HUES48 (cell line): ENCODE measurements around the gene ZNF438.
"Not testable (repeated sequence)": the region's sequence is repeated elsewhere in the genome, so short reads cannot be mapped to it uniquely, and the experiment has no call there.

Experiments used
- H3K27ac ChIP-seq: one replicate; pipeline ENCODE4 v1.7.0; 2013; ENCODE audit warnings: low read depth, low read length, inconsistent platforms
- H3K27me3 ChIP-seq: 2 replicates; pipeline ENCODE4 v1.6.1; 2013; ENCODE audit warnings: mild to moderate bottlenecking, low read length; ENCODE audit not compliant: control insufficient read depth, insufficient read depth
- H3K36me3 ChIP-seq: 2 replicates; pipeline ENCODE4 v1.6.1; 2013; ENCODE audit warnings: low read length; ENCODE audit not compliant: control insufficient read depth, insufficient read depth
- H3K4me1 ChIP-seq: 2 replicates; pipeline ENCODE4 v1.6.1; 2013; ENCODE audit warnings: mild to moderate bottlenecking, low read length; ENCODE audit not compliant: control insufficient read depth, insufficient read depth
- H3K4me3 ChIP-seq: 2 replicates; pipeline ENCODE4 v1.5.1; 2013; ENCODE audit warnings: mild to moderate bottlenecking, low read depth, low read length
- H3K9ac ChIP-seq: 2 replicates; pipeline ENCODE4 v1.6.1; 2013; ENCODE audit warnings: mild to moderate bottlenecking, low read depth, low read length, moderate library complexity
- H3K9me3 ChIP-seq: 2 replicates; pipeline ENCODE4 v1.6.1; 2013; ENCODE audit warnings: low read length; ENCODE audit not compliant: control insufficient read depth, insufficient read depth

The ZNF438 gene

GRCh38 chr10:30970760-30971460, 60.8 kb downstream of the ZNF438 start:
- H3K27ac ChIP-seq = no peak overlapping the region
- H3K9me3 ChIP-seq = no peaks in the 10 kb centered on the region
- H3K27me3 ChIP-seq = no peaks in the 10 kb centered on the region
- H3K9ac ChIP-seq = no peak overlapping the region
- no peak overlapping the region for H3K4me3 ChIP-seq
- no peaks in the 10 kb centered on the region for H3K4me1 ChIP-seq
- H3K36me3 ChIP-seq = no peaks in the 10 kb centered on the region

- no peaks in the 10 kb centered on the region for H3K27me3 ChIP-seq
- H3K4me1 ChIP-seq = no peaks in the 10 kb centered on the region
- no peak overlapping the region for H3K9ac ChIP-seq
- no peak overlapping the region for H3K4me3 ChIP-seq
- no peaks in the 10 kb centered on the region for H3K9me3 ChIP-seq
- H3K27ac ChIP-seq = no peak overlapping the region
- H3K36me3 ChIP-seq = no peaks in the 10 kb centered on the region
Measured at GRCh38 chr10:30968711-30969110, 63.0 kb downstream of the ZNF438 start.

- no peaks in the 10 kb centered on the region for H3K27me3 ChIP-seq
Measured at GRCh38 chr10:30967650-30968410, 63.8 kb downstream of the ZNF438 start.

GRCh38 chr10:30963992-30964930, 67.4 kb downstream of the ZNF438 start:
- Histone ChIP-seq H3K27ac (no peak overlapping the region), H3K9me3 (no peaks in the 10 kb centered on the region), H3K27me3 (no peaks in the 10 kb centered on the region), H3K9ac (no peak overlapping the region), H3K4me1 (no peaks in the 10 kb centered on the region), H3K36me3 (no peaks in the 10 kb centered on the region), H3K4me3 (no peak overlapping the region)

More at GRCh38 chr10:30967650-30968410, 63.8 kb downstream of the ZNF438 start:
- Histone ChIP-seq H3K27ac (no peak overlapping the region), H3K4me1 (no peaks in the 10 kb centered on the region), H3K9ac (no peak overlapping the region), H3K4me3 (no peak overlapping the region), H3K9me3 (no peaks in the 10 kb centered on the region), H3K36me3 (no peaks in the 10 kb centered on the region)

DNA sequence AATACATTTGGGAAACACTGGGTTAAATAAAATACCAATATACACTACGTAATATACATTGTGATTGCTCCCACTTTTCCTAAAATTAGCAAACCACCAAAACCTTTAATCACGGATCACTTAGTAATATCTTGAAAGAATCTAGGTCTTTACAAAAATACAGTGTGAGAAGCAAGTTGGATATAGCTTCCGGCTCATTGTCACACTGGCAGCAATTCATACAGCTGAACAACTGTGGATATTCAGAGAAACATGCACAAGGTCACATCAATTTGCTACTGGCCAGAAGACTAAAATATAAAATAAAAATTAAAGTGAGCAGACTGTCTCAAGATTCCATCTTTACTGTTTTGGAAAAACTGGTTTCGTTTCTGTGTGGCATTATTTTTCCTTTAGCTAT, 69.1 kb downstream of the ZNF438 start:
- H3K36me3 ChIP-seq = no peaks in the 10 kb centered on the region
- H3K9ac ChIP-seq = no peak overlapping the region
- H3K27ac ChIP-seq = no peak overlapping the region
- H3K9me3 ChIP-seq = no peaks in the 10 kb centered on the region
- H3K4me1 ChIP-seq = no peaks in the 10 kb centered on the region
- H3K27me3 ChIP-seq = no peaks in the 10 kb centered on the region
- no peak overlapping the region for H3K4me3 ChIP-seq

DNA sequence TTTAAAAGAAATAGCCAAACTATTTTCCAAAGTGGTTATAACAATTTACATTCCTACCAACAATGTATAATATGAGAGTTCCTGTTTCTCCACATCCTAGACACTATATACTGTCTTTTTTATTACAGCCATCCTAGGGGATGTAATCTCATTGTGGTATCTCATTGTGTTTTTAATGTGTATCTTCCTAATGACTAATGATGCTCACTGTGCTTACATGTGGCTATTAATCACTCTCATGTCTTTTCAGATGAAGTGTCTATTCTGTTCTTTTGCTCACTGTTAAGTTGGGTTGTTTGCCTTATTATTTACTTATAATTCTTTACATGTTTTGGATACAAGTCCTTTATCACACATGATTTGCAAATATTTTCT, 71.8 kb downstream of the ZNF438 start:
- Histone ChIP-seq H3K27me3 (no peaks in the 10 kb centered on the region), H3K4me3 (no peak overlapping the region), H3K9ac (no peak overlapping the region), H3K9me3 (no peaks in the 10 kb centered on the region; the same call in 1 of the 2 replicates), H3K27ac (no peak overlapping the region), H3K4me1 (no peaks in the 10 kb centered on the region), H3K36me3 (no peaks in the 10 kb centered on the region)

DNA sequence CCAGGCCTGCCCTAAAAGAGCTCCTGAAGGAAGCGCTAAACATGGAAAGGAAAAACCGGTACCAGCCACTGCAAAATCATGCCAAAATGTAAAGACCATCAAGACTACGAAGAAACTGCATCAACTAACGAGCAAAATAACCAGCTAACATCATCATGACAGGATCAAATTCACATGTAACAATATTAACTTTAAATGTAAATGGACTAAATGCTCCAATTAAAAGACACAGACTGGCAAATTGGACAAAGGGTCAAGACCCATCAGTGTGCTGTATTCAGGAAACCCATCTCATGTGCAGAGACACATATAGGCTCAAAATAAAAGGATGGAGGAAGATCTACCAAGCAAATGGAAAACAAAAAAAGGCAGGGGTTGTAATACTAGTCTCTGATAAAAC, 82.4 kb downstream of the ZNF438 start:
- H3K27me3 ChIP-seq, H3K4me1 ChIP-seq, H3K9me3 ChIP-seq, H3K9ac ChIP-seq, H3K4me3 ChIP-seq, H3K27ac ChIP-seq, H3K36me3 ChIP-seq: not testable (repeated sequence)

GRCh38 chr10:30944005-30944404, 87.7 kb downstream of the ZNF438 start:
- Histone ChIP-seq H3K27me3 (no peaks in the 10 kb centered on the region), H3K9me3 (no peaks in the 10 kb centered on the region), H3K9ac (no peak overlapping the region), H3K36me3 (no peaks in the 10 kb centered on the region), H3K4me3 (no peak overlapping the region), H3K4me1 (peaks cover 6% of the 10 kb centered on the region; the same call in 1 of the 2 replicates), H3K27ac (no peak overlapping the region)

DNA sequence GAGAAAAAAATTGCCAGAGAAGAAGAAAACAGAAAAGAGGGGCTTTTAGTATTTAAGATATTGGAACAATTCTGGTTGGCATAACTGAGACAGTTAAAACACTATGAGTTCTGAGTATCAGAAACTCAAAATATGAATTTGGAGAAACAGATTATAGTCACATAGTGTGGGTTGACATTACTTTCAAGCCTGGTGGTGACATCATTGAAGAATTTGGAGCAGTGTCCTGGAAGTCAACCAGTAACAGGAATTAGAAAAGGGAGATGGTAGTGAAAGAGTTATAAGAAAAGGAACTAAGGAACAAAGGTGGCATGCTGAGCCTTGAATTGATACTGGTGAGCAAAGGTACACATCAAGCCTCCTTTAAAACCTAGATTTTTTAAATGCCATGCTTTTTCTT, 88.2 kb downstream of the ZNF438 start:
- Histone ChIP-seq H3K27me3 (no peaks in the 10 kb centered on the region), H3K27ac (no peak overlapping the region), H3K4me1 (peaks cover 6% of the 10 kb centered on the region; the same call in 1 of the 2 replicates), H3K36me3 (no peaks in the 10 kb centered on the region), H3K9me3 (no peaks in the 10 kb centered on the region), H3K9ac (no peak overlapping the region), H3K4me3 (no peak overlapping the region)

GRCh38 chr10:30940256-30940655, 91.4 kb downstream of the ZNF438 start:
- H3K27ac ChIP-seq = no peak overlapping the region
- H3K36me3 ChIP-seq = no peaks in the 10 kb centered on the region
- H3K4me1 ChIP-seq = peaks cover 6% of the 10 kb centered on the region; the same call in 1 of the 2 replicates
- H3K27me3 ChIP-seq = no peaks in the 10 kb centered on the region
- no peak overlapping the region for H3K4me3 ChIP-seq
- no peak overlapping the region for H3K9ac ChIP-seq
- H3K9me3 ChIP-seq = no peaks in the 10 kb centered on the region
